Measurements from ENCODE around the gene USP25. TPM values are rescaled to one million over a fixed set of nuclear protein-coding genes. Genes with fewer than 3 reads are reported as not detected.
A peak's percentile ranks its signal among the peaks of the same experiment; 100 is the strongest.

The USP25 gene
- total and polyA plus RNA-seq, 2 donors (not counting 1 experiment from before 2014, with no cell fraction given) = 40.6 to 65.7 TPM

DNA sequence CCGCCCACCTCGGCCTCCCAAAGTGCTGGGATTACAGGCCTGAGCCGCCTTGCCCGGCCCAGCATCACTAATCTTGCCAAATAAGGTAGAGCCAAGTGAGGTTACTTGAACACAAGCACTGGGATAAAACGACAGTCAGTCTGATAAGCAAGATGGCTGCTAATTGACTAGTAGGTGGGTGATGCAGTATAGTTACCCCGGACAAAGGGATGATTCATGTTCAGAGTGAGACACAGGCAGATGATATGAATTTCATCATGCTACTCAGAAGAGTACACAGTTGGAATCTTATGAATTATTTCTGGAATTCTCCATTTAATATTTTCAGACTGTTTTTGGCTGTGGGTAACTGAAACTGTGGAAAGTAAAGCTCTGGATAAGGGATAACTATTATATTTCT, 178.4 kb downstream of the USP25 start:
- H3K9ac ChIP-seq (ENCODE audit: insufficient read depth, low read length) = no peak overlapping the region
- no peaks in the 10 kb centered on the region for H4K20me1 ChIP-seq (ENCODE audit: control insufficient read depth, extremely low read depth, insufficient read depth, low read length)
- H3K4me2 ChIP-seq (ENCODE audit: extremely low read depth, insufficient read depth, low read length) = no peak overlapping the region
- no peak overlapping the region for H3K4me3 ChIP-seq (replicated peaks in 1 of 4; ENCODE audit: control extremely low read depth in 1 of 4, insufficient read depth in 1 of 4, low read depth in 3 of 4, low read length in 4 of 4)
- no peaks in the 10 kb centered on the region for H3K9me3 ChIP-seq (ENCODE audit: control insufficient read depth, insufficient read depth, low read depth, low read length)
- H3K27ac ChIP-seq (ENCODE audit: insufficient read depth, low read length) = no peak overlapping the region
- no peaks in the 10 kb centered on the region for H3K79me2 ChIP-seq (ENCODE audit: control insufficient read depth, insufficient read depth, low read length)
- no peak overlapping the region for H2AFZ ChIP-seq (ENCODE audit: low read length)
- TF ChIP-seq, protein P1, sequence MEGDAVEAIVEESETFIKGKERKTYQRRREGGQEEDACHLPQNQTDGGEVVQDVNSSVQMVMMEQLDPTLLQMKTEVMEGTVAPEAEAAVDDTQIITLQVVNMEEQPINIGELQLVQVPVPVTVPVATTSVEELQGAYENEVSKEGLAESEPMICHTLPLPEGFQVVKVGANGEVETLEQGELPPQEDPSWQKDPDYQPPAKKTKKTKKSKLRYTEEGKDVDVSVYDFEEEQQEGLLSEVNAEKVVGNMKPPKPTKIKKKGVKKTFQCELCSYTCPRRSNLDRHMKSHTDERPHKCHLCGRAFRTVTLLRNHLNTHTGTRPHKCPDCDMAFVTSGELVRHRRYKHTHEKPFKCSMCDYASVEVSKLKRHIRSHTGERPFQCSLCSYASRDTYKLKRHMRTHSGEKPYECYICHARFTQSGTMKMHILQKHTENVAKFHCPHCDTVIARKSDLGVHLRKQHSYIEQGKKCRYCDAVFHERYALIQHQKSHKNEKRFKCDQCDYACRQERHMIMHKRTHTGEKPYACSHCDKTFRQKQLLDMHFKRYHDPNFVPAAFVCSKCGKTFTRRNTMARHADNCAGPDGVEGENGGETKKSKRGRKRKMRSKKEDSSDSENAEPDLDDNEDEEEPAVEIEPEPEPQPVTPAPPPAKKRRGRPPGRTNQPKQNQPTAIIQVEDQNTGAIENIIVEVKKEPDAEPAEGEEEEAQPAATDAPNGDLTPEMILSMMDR (conservative IDR thresholded peaks at IDR 0.05 in 1 of 2, IDR thresholded peaks at IDR 0.05 in 1 of 2; ENCODE audit: low read depth in 1 of 2, low read length in 2 of 2) = no peak
- TF ChIP-seq EZH2 (IDR thresholded peaks at IDR 0.05; ENCODE audit: low read length, missing control alignments) = no peak
- no peaks in the 10 kb centered on the region for H3K27me3 ChIP-seq (ENCODE audit: control insufficient read depth, insufficient read depth, low read length)
- peak in 1 of 2 donors; percentile 55 for DNase-seq (ENCODE audit: low read depth in 2 of 2)
- H3K4me1 ChIP-seq (ENCODE audit: control insufficient read depth, extremely low read depth, insufficient read depth, low read length) = no peaks in the 10 kb centered on the region
- no peaks in the 10 kb centered on the region for H3K36me3 ChIP-seq (ENCODE audit: control insufficient read depth, insufficient read depth, low read length)

DNA sequence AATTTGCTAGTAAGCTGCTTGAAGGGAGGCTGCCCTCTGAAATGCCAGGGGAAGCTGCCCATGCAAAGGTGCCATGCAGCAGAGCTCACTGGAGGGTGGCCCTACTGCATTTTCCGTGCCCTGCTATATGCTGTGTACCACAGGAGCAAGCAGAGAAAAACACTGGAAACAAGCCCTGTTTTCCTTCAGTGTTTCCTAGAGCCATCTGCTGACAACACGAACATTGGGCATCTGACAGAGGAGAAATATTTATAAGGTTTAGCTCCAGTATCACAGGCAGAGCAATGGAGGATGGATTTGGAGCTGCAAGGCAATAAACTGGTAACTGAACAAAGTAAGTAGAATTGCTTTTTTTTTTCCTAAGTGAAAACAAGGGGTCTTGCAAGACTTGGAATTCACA, 198.4 kb downstream of the USP25 start:
- no peak for DNase-seq (ENCODE audit: low read depth in 2 of 2)
- Histone ChIP-seq H3K79me2 (ENCODE audit: control insufficient read depth, insufficient read depth, low read length) (no peaks in the 10 kb centered on the region), H3K4me1 (ENCODE audit: control insufficient read depth, extremely low read depth, insufficient read depth, low read length) (no peaks in the 10 kb centered on the region), H3K4me3 (replicated peaks in 1 of 4; ENCODE audit: control extremely low read depth in 1 of 4, insufficient read depth in 1 of 4, low read depth in 3 of 4, low read length in 4 of 4) (no peak overlapping the region), H3K4me2 (ENCODE audit: extremely low read depth, insufficient read depth, low read length) (no peak overlapping the region), H3K27ac (ENCODE audit: insufficient read depth, low read length) (no peak overlapping the region), H3K9ac (ENCODE audit: insufficient read depth, low read length) (no peak overlapping the region), H2AFZ (ENCODE audit: low read length) (no peak overlapping the region), H3K9me3 (ENCODE audit: control insufficient read depth, insufficient read depth, low read depth, low read length) (no peaks in the 10 kb centered on the region), H3K36me3 (ENCODE audit: control insufficient read depth, insufficient read depth, low read length) (no peaks in the 10 kb centered on the region), H3K27me3 (ENCODE audit: control insufficient read depth, insufficient read depth, low read length) (no peaks in the 10 kb centered on the region), H4K20me1 (ENCODE audit: control insufficient read depth, extremely low read depth, insufficient read depth, low read length) (no peaks in the 10 kb centered on the region)
- TF ChIP-seq EZH2 (IDR thresholded peaks at IDR 0.05; ENCODE audit: low read length, missing control alignments) = no peak
- TF ChIP-seq, protein P1 (conservative IDR thresholded peaks at IDR 0.05 in 1 of 2, IDR thresholded peaks at IDR 0.05 in 1 of 2; ENCODE audit: low read depth in 1 of 2, low read length in 2 of 2) = no peak

DNA sequence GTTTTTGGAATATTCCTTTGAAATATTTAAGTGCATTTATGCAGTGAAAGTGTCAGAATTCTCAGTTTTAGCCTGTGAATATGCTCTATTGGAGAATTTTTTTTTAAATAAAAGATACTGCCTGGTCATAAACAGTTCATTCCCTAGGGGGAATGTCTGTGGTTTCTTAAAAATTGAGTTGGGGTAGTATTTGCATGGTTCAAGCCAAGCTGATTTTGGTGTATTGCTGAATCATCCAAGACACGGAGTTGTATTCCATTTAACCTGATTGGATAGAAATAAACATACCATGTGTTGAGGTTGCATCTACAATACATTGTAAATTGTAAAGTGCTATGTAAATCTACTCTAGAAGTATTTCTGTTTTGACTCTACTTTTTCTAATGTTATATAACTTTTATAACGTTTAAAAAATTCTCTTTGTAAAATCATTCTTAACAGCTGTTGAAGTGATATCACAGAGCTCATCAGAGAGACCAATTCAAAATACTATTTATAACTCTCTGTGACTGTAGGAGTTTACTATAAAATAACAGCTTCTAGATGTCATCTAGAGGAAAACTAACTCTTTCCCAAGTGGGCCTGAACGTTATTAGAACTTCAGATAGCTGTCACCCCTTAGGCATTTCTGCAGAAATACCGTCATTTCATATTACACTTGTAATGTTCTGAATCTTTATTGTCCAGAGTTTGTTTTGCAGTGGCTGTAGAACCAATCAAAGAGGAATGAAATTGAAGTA, 199.1 kb downstream of the USP25 start:
- Histone ChIP-seq H3K4me3 (replicated peaks in 1 of 4; ENCODE audit: control extremely low read depth in 1 of 4, insufficient read depth in 1 of 4, low read depth in 3 of 4, low read length in 4 of 4) (no peak overlapping the region), H3K27me3 (ENCODE audit: control insufficient read depth, insufficient read depth, low read length) (no peaks in the 10 kb centered on the region), H3K79me2 (ENCODE audit: control insufficient read depth, insufficient read depth, low read length) (no peaks in the 10 kb centered on the region), H3K36me3 (ENCODE audit: control insufficient read depth, insufficient read depth, low read length) (no peaks in the 10 kb centered on the region), H3K9me3 (ENCODE audit: control insufficient read depth, insufficient read depth, low read depth, low read length) (no peaks in the 10 kb centered on the region), H4K20me1 (ENCODE audit: control insufficient read depth, extremely low read depth, insufficient read depth, low read length) (no peaks in the 10 kb centered on the region), H3K4me2 (ENCODE audit: extremely low read depth, insufficient read depth, low read length) (no peak overlapping the region), H3K27ac (ENCODE audit: insufficient read depth, low read length) (no peak overlapping the region), H2AFZ (ENCODE audit: low read length) (no peak overlapping the region), H3K9ac (ENCODE audit: insufficient read depth, low read length) (no peak overlapping the region), H3K4me1 (ENCODE audit: control insufficient read depth, extremely low read depth, insufficient read depth, low read length) (no peaks in the 10 kb centered on the region)
- DNase-seq (ENCODE audit: low read depth in 2 of 2) = no peak
- no peak for TF ChIP-seq EZH2 (IDR thresholded peaks at IDR 0.05; ENCODE audit: low read length, missing control alignments)
- TF ChIP-seq, protein P1 (conservative IDR thresholded peaks at IDR 0.05 in 1 of 2, IDR thresholded peaks at IDR 0.05 in 1 of 2; ENCODE audit: low read depth in 1 of 2, low read length in 2 of 2) = no peak
